Germinal center (tissue), 1 donor: ENCODE results near the gene BPIFA3.

Experiments
- DNase-seq: peaks from one replicate; pipeline ENCODE4 v3.0.0; 2012; ENCODE audit warnings: mixed read lengths, low spot score

BPIFA3 gene

GRCh38 chr20:33224399-33224798 is 7.2 kb downstream of the BPIFA3 start:
- DNase-seq, result no peak

GRCh38 chr20:33229843-33230242 is 12.7 kb downstream of the BPIFA3 start:
- DNase-seq, result no peak

GRCh38 chr20:33231237-33231636 is 14.1 kb downstream of the BPIFA3 start:
- no peak for DNase-seq

GRCh38 chr20:33232486-33233072 is 15.4 kb downstream of the BPIFA3 start:
- DNase-seq, result no peak

- no peak for DNase-seq
Observed at GRCh38 chr20:33233129-33233774, 16.1 kb downstream of the BPIFA3 start.

GRCh38 chr20:33234050-33234449 is 16.9 kb downstream of the BPIFA3 start:
- DNase-seq, result no peak

GRCh38 chr20:33235696-33236095 is 18.5 kb downstream of the BPIFA3 start, which contains the start of gene BPIFA1:
Gene BPIFA1, plus strand, starts transcription at chr20:33235996. Its CDS starts 1,716 bp downstream, at chr20:33237712.
- DNase-seq, result no peak

GRCh38 chr20:33236351-33236750 is 19.2 kb downstream of the BPIFA3 start:
- DNase-seq, result no peak

- DNase-seq, result no peak
Observed at GRCh38 chr20:33237989-33238388, 20.8 kb downstream of the BPIFA3 start.

GRCh38 chr20:33239418-33239817 is 22.3 kb downstream of the BPIFA3 start:
- no peak for DNase-seq

GRCh38 chr20:33239979-33240736 is 23.0 kb downstream of the BPIFA3 start:
- no peak for DNase-seq

- no peak for DNase-seq
Observed at GRCh38 chr20:33240923-33241322, 23.8 kb downstream of the BPIFA3 start.

GRCh38 chr20:33242319-33243100 is 25.4 kb downstream of the BPIFA3 start:
- no peak for DNase-seq

- DNase-seq, result no peak
Observed at GRCh38 chr20:33246077-33246476, 28.9 kb downstream of the BPIFA3 start.

- DNase-seq, result no peak
Observed at GRCh38 chr20:33249456-33249855, 32.3 kb downstream of the BPIFA3 start.

- DNase-seq, result no peak
Observed at GRCh38 chr20:33250666-33251065, 33.5 kb downstream of the BPIFA3 start.

- no peak for DNase-seq
Observed at GRCh38 chr20:33251496-33251895, 34.3 kb downstream of the BPIFA3 start.

GRCh38 chr20:33252460-33252859 is 35.3 kb downstream of the BPIFA3 start:
- DNase-seq, result no peak

GRCh38 chr20:33255005-33255404 is 37.9 kb downstream of the BPIFA3 start:
- DNase-seq, result no peak

GRCh38 chr20:33257237-33257636 is 40.1 kb downstream of the BPIFA3 start:
- no peak for DNase-seq

- no peak for DNase-seq
Observed at GRCh38 chr20:33259371-33259770, 42.2 kb downstream of the BPIFA3 start.

GRCh38 chr20:33261465-33261864 is 44.3 kb downstream of the BPIFA3 start:
- no peak for DNase-seq
